AG08395 (cell line): ENCODE measurements around the gene PSMF1.

Experiments
- DNase-seq: peaks from one replicate; pipeline ENCODE4 v3.0.0; 2012; ENCODE audit warnings: mixed read lengths, low spot score

The PSMF1 gene

GRCh38 chr20:1164871-1165270, 46.5 kb downstream of the PSMF1 start:
- no peak for DNase-seq

GRCh38 chr20:1165521-1165920, 47.1 kb downstream of the PSMF1 start:
- DNase-seq = no peak

- no peak for DNase-seq
These were observed 47.5 kb downstream of the PSMF1 start for GRCh38 chr20:1165941-1166340.

GRCh38 chr20:1166948-1167720, 48.7 kb downstream of the PSMF1 start:
- no peak for DNase-seq

GRCh38 chr20:1169224-1169623, 50.8 kb downstream of the PSMF1 start:
- no peak for DNase-seq

GRCh38 chr20:1171461-1172093, 53.2 kb downstream of the PSMF1 start:
- DNase-seq = peak; percentile 43

GRCh38 chr20:1173698-1174097, 55.3 kb downstream of the PSMF1 start:
- DNase-seq = no peak

- no peak for DNase-seq
These were observed 56.4 kb downstream of the PSMF1 start for GRCh38 chr20:1174787-1175186.

GRCh38 chr20:1177680-1178079, 59.3 kb downstream of the PSMF1 start:
- DNase-seq = no peak

- no peak for DNase-seq
These were observed 59.7 kb downstream of the PSMF1 start for GRCh38 chr20:1178103-1178502.

- no peak for DNase-seq
These were observed 60.2 kb downstream of the PSMF1 start for GRCh38 chr20:1178623-1179022.

- no peak for DNase-seq
These were observed 62.5 kb downstream of the PSMF1 start for GRCh38 chr20:1180949-1181348.

- DNase-seq = no peak
These were observed 63.7 kb downstream of the PSMF1 start for GRCh38 chr20:1182106-1182505.

- no peak for DNase-seq
These were observed 64.8 kb downstream of the PSMF1 start for GRCh38 chr20:1183153-1183552.

GRCh38 chr20:1184260-1184637, 65.8 kb downstream of the PSMF1 start:
- DNase-seq = no peak

- no peak for DNase-seq
These were observed 66.4 kb downstream of the PSMF1 start, which contains the start of gene TMEM74B for GRCh38 chr20:1184638-1185315. Gene TMEM74B (minus strand): TSS chr20:1184981. CDS start chr20:1183801, 1,180 bp downstream.

GRCh38 chr20:1185316-1185741, 66.9 kb downstream of the PSMF1 start:
- no peak for DNase-seq

- DNase-seq = peak; percentile 55
These were observed 67.5 kb downstream of the PSMF1 start for GRCh38 chr20:1185790-1186334.

GRCh38 chr20:1186367-1186991, 68.1 kb downstream of the PSMF1 start:
- no peak for DNase-seq

- DNase-seq = no peak
These were observed 69.3 kb downstream of the PSMF1 start for GRCh38 chr20:1187605-1188171.

- DNase-seq = no peak
These were observed 69.9 kb downstream of the PSMF1 start for GRCh38 chr20:1188347-1188746.

GRCh38 chr20:1189827-1190226, 71.4 kb downstream of the PSMF1 start:
- DNase-seq = no peak
